Activated CD8-positive, alpha-beta memory T cell treated with anti-CD3 and anti-CD28 coated beads, Interleukin-2, amount 50 U/mL, for 48 hours (primary cell): Measurements from ENCODE around the gene ENPP4.
"Not testable (repeated sequence)": the region's sequence is repeated elsewhere in the genome, so short reads cannot be mapped to it uniquely, and the experiment has no call there.

Source experiments
- DNase-seq: peaks from one replicate; pipeline ENCODE4 v3.0.0-alpha.2; 2020

Gene ENPP4

GRCh38 chr6:46129629-46130511 is at the start of gene ENPP4:
Gene ENPP4 (plus strand): TSS chr6:46129989. CDS start chr6:46139584, 9,595 bp downstream.
- peak; percentile 91 for DNase-seq

- DNase-seq: no peak
Measured at GRCh38 chr6:46080111-46080510, 49.7 kb upstream of the ENPP4 start.

- DNase-seq: not testable (repeated sequence)
Measured at GRCh38 chr6:46085688-46086087, 44.1 kb upstream of the ENPP4 start.

GRCh38 chr6:46090115-46091079 is 39.4 kb upstream of the ENPP4 start:
- DNase-seq: peak; percentile 70

GRCh38 chr6:46091080-46091478 is 38.7 kb upstream of the ENPP4 start:
- no peak for DNase-seq

- DNase-seq: no peak
Measured at GRCh38 chr6:46095251-46095650, 34.5 kb upstream of the ENPP4 start.

- no peak for DNase-seq
Measured at GRCh38 chr6:46097366-46097765, 32.4 kb upstream of the ENPP4 start.

GRCh38 chr6:46098678-46099077 is 31.1 kb upstream of the ENPP4 start:
- no peak for DNase-seq

- no peak for DNase-seq
Measured at GRCh38 chr6:46099952-46100351, 29.8 kb upstream of the ENPP4 start.

GRCh38 chr6:46102123-46102522 is 27.7 kb upstream of the ENPP4 start:
- no peak for DNase-seq

GRCh38 chr6:46103441-46104115 is 26.2 kb upstream of the ENPP4 start:
- DNase-seq: no peak

GRCh38 chr6:46104209-46104608 is 25.6 kb upstream of the ENPP4 start:
- DNase-seq: no peak

GRCh38 chr6:46105568-46105967 is 24.2 kb upstream of the ENPP4 start:
- DNase-seq: no peak

- no peak for DNase-seq
Measured at GRCh38 chr6:46113370-46113769, 16.4 kb upstream of the ENPP4 start.

- DNase-seq: no peak
Measured at GRCh38 chr6:46115634-46116033, 14.2 kb upstream of the ENPP4 start.

- no peak for DNase-seq
Measured at GRCh38 chr6:46116289-46116688, 13.5 kb upstream of the ENPP4 start.

GRCh38 chr6:46118157-46118556 is 11.6 kb upstream of the ENPP4 start:
- no peak for DNase-seq

GRCh38 chr6:46118836-46119235 is 11.0 kb upstream of the ENPP4 start:
- DNase-seq: no peak

GRCh38 chr6:46119679-46120078 is 10.1 kb upstream of the ENPP4 start:
- DNase-seq: not testable (repeated sequence)

GRCh38 chr6:46128476-46128875 is 1.3 kb upstream of the ENPP4 start:
- DNase-seq: no peak

GRCh38 chr6:46129291-46129628 is 529 bp upstream of the ENPP4 start:
- DNase-seq: no peak

- no peak for DNase-seq
Measured at GRCh38 chr6:46130666-46131065, 877 bp downstream of the ENPP4 start.

- DNase-seq: not testable (repeated sequence)
Measured at GRCh38 chr6:46131291-46131690, 1.5 kb downstream of the ENPP4 start.
